ENCODE data around the gene ZBTB7A.

ZBTB7A gene

DNA sequence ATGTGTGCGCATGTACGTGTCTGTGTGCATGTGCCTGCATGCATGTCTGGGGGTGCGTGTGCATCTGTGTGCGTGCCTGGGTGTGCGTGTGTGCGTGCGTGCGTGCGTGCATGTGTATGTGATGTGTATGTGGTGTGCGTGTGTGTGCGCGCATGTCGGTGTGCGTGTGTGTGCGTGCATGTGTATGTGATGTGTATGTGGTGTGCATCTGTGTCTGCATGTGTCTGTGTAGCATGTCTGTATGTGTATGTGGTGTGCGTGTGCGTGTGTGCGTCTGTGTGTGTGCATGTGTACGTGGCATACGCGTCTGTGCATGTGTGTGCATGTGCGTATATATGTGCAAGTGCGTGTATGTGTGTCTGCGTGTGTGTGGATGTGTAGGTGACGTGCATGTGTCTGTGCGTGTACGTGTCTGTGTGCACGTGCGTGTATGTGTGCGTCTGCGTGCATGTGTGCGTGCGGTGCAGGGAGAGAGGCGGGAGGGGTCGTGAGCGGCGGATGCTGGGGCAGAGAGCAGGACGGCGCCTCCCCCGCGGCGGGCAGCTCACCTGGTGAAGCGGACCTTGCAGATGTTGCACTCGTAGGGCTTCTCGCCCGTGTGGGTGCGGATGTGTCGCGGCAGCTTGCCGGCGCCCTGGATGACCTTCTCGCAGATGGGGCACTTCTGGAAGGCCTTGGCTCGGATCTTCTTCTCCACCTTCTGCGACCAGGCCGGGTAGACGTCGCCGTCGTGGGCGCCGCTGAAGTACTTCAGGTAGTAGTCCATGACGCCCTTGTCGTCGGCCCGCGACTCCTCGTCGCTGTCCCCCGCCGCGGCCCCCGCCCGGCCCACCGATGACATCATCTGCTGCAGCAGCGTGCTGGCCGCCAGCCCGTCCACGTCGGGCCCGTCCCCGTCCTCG lies 13.0 kb downstream of the ZBTB7A start:
- DNase-seq (ENCODE audit: low spot score) = no peak

DNA sequence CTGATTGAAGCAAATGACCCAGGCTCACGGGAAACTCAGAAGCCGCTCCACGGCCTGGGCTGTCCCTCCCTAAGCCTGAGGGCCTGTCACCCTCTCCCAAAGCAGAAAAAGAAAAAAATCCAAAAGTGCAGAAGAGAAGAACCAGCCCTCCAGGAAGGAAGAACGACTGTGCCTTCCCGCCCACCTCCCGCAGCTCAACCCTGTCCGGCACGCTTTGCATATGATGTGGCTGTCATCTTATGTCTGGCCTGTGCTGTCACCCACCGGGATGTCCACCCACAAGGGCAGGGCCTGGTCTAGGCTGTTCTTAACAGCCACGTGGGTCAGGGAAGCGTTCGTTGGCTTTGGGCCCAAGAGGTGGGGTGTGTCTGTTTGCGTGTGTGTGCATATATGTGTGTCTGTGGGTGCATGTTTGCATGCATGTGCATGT lies 13.7 kb downstream of the ZBTB7A start:
- DNase-seq (ENCODE audit: low spot score) = no peak

DNA sequence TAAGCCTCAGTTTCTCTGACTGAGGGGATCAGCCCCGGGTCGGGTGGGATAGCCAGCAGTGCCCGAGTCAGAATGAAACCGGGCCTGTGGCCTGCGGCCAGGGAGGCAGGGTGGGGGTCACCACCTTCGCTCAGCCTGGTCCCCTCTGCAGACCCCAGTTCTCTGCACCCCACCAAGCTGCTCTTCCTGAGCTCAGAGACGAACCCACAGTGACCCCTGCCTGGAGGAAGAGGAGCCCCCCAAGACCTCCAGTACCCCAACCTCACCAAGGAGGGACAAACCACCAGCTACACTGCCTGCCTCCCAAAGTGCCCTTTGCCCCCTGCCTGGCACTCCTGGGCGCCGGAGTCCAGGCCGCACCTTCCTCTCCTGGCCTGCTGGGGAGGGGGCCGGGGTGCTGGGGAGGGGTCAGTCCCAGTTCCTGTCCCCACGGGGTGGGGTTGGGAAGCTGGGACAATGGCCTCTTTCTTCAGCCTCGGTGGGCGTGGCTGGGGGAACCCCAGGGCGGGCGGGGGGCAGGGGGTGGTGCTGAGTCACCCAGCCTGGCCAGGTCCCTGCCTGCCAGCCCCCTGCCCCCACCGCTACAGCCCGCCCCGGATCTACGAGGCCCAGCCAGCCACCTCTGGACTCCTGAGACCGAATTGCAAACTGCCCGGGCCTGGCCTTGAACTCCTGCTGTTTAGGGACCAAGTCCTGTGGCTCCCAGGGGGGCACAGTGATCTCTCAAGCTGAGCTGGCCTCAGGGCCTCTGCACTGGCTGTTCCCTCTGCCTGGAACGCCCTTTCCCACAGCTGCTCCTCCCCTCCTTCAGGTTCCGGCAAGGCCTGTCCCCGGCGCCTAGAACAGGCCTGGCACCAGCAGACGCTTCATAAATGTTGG lies 14.3 kb downstream of the ZBTB7A start:
- peak; percentile 92 for DNase-seq (ENCODE audit: low spot score)

DNA sequence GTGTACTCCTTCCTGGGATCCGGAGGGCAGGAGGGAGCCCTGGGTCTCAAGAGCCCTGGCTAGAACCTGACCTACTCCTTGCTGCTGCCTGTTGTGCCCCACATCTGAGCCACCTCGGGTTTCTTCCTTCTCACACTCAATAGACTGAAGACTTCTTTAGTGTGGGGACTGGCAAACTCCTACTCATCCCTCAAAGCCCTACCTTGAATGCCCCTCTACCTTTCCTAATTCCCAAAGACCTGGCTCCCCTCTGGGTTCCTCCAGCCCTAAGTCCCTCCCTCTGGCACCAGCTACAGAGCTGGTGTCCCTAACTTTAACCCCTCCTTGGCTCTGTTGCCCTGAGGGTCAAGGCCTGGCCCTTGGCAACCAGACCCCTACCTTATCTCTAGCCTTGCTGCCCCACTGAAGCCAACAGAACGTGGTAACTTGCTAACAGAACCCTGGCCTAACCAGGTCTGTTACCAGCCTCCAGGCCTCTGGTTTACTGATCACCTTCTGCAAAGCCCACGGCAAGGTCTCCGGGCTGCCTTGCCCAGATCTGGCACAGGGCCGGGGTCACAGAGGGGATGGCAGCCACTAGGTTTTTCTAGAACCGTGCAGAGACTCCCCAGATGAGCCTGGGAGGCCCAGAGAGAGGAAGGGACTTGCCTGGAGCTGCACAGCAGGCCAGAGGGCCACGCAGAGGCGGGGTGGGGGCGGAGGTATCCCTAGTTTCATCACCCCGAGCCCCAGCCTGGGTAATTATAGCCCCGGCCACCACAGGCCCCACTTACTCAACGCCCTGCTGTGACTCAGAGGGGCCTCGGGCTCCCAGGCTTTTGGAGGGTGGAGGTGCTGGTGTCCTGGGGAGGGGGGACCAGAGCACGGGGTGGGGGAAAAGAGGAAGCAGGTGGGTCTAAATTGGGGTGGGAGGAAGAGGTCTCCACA lies 15.3 kb downstream of the ZBTB7A start:
- no peak for DNase-seq (ENCODE audit: low spot score)

DNA sequence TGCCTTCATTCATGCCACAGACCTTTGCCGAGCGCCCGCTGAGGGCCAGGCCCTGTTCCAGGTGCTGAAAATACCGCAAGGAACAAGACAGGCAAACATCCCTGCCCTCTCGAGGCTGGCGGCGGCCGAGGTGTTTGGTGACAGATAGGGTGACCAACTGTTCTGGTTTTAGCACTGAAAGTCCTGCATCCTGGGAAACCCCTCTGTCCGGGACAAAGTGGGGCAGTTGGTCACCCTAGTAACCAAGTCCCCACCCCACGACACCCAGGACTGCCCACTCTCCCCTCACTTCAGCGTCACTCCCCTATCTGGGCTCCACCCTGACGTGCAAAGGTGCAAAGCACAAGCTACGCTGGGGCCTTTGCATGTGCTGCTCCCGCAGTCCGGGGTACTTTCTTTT lies 17.3 kb downstream of the ZBTB7A start:
- DNase-seq (ENCODE audit: low spot score) = no peak

DNA sequence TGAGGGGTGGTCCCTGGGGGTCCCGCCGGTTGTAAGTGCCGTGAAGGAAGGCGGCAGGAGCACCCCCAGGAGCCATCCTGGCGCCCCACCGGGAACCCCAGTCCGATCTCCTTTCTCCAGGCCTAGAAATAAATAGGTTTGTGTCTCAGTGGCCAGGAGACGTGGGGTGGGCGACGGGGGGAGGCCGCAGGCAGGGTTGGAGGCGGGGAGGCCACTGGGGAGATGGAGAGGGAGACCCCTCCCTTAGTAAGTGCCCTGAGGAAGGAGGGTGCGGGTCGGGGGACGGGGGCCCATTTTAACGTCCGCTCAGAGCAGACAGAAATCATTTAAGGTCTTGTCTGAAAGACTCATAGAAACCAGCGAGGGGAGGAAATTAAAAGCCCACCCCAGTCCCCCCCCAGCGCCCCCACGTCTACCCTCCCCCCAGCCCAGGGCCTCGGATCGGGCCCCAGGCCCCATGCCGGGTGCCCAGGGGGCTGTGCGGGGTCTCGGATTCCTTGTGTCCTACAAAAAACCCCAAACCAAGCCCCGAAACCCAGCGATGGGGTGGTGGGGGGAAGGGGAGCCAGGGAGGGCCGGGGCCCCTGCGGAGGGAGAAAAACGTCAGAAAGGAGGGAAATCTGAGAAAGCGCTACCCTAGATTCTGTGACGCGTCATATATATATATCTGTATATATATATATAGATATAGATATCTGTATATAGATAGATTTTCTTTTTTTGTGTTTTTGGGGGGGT lies 19.6 kb downstream of the ZBTB7A start:
- DNase-seq (ENCODE audit: low spot score) = no peak

DNA sequence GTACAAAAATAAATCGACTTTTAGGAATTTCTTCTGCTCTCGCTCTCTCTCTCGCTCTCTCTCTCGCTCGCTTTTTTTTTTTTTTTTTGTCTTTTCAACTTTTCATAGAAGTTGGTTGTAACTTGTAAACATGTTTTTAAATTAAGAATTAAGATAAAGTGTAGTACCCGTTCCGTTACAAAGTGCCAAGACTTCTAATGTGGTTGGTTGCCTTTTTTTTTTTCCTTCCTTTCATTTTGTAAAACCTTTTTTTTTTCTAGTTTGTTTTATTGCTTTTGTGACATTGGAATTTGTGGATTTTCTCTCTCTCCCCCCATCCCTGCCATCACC lies 20.4 kb downstream of the ZBTB7A start:
- no peak for DNase-seq (ENCODE audit: low spot score)

DNA sequence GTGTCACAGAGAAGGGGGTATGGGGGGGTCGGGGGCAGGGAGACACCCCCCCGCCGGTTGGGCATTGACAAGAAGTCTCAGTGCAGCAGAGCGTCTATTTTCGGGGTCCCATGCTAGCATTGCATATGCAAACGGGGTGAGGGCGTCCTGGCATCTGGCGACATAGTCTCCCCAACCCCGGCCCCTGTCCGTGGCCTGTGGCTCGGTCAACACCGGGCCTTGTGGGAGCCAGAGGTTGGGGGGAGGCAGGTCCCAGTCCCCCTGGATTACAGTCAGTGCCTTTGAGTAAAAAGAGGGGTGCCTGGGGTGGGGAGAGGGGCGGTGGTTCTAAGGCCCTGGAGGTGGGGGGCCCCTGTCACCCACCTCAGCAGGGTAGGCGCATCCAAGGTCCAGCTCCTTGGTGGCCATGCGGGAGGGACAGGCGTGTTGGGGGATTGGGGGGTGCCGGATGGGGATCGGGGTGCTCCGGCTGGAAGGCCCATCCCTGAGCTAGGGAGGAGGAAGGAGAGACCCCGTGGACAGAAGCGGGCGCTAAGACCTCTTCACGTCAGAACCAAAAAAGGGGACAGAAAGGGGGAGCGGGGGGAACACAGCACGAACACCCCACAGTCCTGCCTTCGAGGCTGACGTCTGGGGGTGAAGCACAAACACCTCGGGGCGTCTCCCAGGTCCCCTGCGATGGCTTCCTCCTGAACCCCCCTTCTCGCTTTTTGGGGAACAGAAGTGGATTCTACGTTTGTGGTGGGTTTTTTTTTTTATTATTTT lies 20.9 kb downstream of the ZBTB7A start:
- no peak for DNase-seq (ENCODE audit: low spot score)

DNA sequence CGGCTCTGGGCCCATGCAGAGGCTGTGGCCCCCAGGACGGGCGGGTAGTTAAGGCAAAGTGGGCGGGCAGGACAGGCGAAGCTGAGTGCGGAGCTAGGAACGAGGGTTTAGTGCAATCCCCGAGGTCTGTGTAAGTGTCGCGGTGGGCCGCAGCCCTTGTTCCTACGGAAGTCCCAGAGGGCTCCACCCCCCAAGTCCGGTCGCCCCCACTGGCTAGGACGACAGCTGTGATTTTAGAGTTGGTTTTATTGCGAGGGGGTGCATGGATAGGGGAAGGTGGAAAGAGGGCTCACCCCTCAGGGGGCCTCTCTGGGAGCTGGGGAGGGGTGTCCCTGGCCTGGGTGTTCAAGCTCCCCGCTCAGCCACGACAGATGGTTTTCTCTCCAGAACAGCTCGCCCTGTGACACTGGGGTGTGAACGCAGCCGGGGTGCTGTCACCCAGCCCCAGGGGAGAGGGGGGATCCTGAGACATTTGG lies 21.7 kb downstream of the ZBTB7A start:
- DNase-seq (ENCODE audit: low spot score) = no peak

DNA sequence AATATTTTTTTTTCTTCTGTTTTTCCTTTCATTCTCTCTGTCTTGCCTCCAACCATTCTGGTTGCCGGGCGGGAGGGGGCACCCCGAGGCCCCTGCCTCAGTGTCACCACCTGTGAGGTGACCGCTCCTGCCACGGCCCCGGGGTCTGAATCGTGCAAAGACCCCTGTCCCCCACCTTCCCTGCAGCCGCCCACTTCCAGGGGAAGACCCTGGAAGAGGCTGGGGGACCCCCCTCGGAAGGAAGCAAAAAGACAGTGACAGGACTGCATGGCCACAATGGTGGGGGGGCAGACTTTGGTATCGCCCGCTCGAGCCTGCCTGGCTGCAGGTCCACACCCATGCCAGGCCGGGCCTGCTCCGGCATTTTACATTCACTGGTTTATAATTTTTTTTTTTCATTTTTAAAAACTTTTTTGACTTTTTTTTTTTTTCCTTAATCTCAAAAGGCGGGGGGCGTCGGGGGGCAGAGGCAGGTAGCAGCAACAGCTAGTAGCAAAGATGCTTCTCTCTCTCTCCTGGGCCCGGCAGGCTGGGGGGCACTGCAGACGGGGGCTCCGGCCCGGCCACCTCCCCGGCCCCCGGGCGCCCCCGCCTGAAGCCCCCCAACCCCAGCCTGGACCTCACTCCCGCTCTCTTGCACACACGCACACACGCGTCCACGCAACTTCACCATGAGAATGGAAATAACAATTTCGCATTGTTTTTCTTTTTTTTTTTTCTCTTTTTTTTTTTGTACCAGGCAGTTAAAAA lies 22.6 kb downstream of the ZBTB7A start:
- DNase-seq (ENCODE audit: low spot score) = no peak

DNA sequence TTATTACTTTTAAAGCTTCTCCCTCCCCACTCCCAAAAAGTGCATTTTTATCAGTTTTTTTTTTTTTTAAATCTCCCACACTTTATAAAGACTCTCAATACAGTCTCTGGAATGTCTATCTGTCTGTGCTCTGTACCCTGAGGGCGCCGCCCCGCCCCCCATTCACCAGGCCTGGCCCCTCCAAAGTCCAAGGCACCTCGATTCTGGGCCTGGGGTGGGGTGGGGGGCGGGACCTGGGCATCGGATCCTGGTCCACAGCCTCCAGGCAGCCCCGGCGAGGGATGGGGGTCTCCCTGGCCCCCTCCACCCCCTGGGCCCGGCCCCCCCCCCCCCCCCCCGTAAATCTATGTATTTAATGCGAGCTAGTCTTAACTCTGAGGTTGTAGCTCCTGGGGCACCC lies 23.3 kb downstream of the ZBTB7A start:
- no peak for DNase-seq (ENCODE audit: low spot score)

DNA sequence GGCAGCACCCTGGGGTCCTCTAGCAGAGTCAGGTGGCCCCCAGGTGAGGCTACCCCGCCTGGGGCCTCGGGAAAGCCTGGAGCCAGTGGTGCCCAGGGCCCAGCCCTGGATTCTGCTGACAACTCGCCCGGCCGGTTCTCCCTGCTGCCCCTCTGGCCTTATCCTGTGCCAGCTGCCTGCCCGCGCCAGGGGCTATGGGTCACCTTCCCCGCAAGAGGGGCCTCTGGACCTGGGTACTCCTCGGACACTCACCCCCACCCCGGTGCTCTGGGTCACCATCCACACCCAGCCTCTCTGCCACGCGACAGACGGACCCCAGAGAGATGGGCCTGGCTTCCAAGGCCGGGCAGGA lies 24.0 kb downstream of the ZBTB7A start:
- DNase-seq (ENCODE audit: low spot score) = no peak

DNA sequence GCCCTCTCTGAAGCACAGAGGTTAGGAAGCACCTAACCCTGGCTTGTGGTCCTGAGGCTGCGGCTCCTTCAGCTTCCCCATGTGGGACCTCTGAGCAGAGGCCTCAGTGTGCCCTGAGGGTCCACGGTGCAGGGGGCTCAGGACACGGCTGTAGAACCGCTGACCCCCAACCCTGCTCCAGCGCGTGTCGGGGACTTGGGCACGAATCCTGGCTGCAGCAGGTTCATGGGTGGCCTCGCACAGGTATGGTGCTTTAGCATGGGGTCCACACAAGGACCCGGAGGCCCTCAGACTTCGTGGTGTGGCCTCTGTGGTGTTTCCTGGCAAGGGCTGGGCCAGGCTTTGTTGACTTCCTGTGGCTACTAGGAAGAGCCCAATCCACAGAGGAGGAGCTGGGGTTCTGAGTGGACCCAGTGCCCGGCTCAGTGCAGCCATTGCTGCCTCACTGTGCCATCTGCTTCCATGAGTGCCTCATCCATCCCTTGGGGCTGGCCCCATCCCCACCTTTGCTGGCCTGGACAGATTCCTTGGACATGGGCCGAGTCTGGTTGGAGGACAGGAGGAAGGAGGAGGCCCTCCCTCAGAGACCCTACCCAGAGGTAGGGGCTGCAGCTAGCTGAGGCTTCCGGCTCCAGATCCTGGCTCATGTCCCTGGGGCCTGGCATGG lies 24.5 kb downstream of the ZBTB7A start:
- no peak for DNase-seq (ENCODE audit: low spot score)

DNA sequence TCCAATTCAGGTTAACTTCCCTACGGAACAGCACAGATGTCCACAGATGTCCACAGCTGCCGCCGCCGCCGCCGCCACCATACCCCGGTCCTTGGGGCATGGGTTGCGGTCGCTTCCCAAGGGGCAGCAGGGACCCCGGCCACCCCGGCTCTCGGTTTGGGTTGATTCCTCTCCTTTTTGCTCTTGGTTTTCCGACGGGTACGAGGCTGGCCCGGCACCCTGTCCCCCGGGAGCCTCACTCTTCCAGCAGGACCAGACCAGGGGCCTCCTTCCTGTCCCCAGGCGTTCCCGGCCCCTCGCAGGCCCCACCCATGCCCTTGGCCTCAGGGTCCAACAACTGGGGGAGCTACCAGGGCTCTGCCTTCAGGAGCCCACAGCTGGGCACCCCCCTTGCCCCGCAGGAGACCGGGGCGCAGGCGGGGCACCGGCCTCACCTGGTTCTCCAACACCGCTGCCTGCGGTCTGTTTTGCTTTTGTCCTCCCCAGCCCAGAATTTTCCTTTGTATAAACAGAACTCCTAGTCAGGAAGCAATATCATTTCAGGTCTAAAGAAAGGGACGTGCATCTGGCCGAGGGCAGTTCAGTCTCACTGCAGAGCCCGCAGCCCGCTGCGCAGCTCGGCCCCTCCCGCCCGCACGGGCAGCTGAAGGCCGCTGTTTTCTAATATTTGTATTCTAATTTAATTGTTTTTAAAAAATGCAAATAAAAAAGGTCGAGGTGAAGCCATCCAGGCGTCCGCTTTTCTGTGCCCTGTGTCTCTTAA lies 27.9 kb downstream of the ZBTB7A start:
- DNase-seq (ENCODE audit: low spot score) = no peak

DNA sequence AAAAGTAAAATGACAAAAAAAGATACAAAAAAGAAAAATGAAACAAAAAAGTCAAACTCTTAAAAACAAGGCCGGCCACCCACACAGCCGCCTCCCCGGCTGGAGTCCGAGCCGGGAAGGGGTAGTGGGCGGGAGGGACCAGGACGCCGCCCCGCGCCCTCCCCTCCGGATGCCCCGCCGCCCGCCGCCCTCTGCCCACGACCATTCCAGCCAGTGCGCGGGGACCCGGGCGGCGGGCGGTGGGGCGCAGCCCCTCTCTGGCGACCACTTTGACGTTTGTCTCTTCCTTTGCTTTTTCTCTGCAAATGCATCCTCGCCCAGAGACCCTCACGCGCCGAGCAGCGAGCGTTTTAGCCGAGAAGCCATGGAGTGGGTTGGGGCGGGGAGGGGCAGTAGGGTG lies 28.6 kb downstream of the ZBTB7A start:
- no peak for DNase-seq (ENCODE audit: low spot score)

DNA sequence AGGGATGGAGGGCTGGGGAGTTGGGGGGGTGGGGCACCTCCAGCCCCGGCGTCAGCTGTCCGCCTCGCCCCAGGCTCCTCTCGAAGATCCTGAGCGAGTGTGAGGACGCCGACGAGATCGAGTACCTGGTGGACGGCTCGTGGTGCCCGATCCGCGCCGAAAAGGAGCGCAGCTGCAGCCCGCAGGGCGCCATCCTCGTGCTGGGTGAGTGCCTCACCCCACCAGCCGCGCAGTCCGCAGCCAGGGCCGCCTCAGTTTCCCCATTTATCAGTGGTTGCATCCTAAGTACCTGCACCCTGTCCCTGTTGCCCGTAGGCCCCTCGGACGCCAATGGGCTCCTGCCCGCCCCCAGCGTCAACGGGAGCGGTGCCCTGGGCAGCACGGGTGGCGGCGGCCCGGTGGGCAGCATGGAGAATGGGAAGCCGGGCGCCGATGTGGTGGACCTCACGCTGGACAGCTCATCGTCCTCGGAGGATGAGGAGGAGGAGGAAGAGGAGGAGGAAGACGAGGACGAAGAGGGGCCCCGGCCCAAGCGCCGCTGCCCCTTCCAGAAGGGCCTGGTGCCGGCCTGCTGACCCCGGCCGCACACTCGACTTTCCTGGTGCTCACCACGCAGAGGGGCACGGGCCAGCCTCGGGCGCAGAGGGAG lies 29.3 kb downstream of the ZBTB7A start:
- no peak for DNase-seq (ENCODE audit: low spot score)

DNA sequence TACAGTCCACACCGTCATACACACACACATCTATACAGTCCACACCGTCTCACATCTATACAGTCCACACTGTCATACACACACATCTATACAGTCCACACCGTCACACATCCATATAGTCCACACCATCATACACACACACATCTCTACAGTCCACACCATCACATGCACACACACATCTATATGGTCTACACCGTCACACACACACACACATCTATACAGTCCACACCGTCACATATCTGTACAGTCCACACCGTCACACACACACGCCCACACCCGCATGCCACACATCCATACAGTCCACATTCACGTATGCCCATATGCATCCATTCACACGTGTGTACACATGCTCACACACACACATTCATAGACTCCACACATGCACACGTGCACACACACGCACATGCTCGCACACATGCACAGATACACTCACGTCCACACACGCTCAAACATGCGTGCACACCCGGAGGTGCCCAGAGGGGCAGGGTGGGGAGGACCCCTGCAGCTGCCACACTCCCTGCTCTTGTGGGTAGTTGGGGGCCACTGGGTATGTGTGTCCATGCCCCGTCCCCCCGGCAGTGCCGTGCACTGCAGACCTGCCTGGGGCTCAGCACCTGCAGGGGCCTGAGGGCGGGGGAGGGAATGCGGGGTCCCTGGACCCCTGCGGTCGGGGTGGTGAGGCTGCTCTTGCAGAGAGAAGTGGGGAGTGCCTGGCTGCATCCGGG lies 30.0 kb downstream of the ZBTB7A start:
- no peak for DNase-seq (ENCODE audit: low spot score)
